OCI-LY7 (cell line): Measurements from ENCODE around the gene TUBGCP6.

Source experiments
- CTCF ChIP-seq: fragments of 200-600 bp; sonication (generic); conservative IDR thresholded peaks from 2 replicates; pipeline ENCODE4 v1.5.1; 2014; ENCODE audit warnings: mild to moderate bottlenecking, antibody characterized with exemption, low read length, moderate library complexity, mixed read lengths
- EZH2phosphoT487 ChIP-seq: fragments of 200-600 bp; sonication (generic); IDR thresholded peaks from 2 replicates; pipeline ENCODE4 v1.6.1; 2018; ENCODE audit warnings: low read depth, borderline replicate concordance, mild to moderate bottlenecking, mixed run types, antibody characterized with exemption, low read length, moderate library complexity, mixed read lengths

- no peak for TF ChIP-seq CTCF
- TF ChIP-seq EZH2phosphoT487: no peak
These were observed 36.3 kb downstream of the TUBGCP6 start for GRCh38 chr22:50208430-50208938.
